ENCODE data around the gene CTCFL. TPM values are rescaled to one million over a fixed set of nuclear protein-coding genes. Genes with fewer than 3 reads are reported as not detected.
"Not testable (repeated sequence)": the region's sequence is repeated elsewhere in the genome, so short reads cannot be mapped to it uniquely, and the experiment has no call there.

CTCFL gene
- total and polyA plus RNA-seq, 4 experiments from 2014 or later: not detected

DNA sequence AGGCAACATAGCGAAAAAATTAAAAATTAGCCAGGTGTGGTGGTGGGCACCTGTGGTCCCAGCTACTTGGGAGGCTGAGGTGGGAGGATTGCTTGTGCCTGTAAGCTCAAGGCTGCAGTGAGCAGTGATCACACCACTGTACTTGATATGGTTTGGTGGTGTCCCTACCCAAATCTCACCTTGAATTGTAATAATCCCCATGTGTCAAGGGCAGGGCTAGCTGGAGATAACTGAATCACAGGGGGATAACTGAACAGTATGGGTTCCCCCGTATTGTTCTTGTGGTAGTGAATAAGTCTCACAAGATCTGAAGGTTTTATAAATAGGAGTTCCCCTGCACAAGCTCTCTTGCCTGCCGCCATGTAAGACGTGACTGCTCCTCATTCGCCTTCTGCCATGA is 52.5 kb downstream of the CTCFL start:
- DNase-seq; H3K27ac Mint-ChIP-seq; intact Hi-C loops (cut with micrococcal nuclease); H3K36me3 ChIP-seq (ENCODE audit: insufficient read depth, low read length); H3K4me3 ChIP-seq (ENCODE audit: low read length in 2 of 2); H3K36me3 Mint-ChIP-seq; H3K9me3 ChIP-seq (ENCODE audit: control insufficient read depth in 1 of 2, low read length in 2 of 2); H3K9me3 Mint-ChIP-seq; H3K4me3 Mint-ChIP-seq; H3K27ac ChIP-seq (ENCODE audit: low read depth, low read length); H3K27me3 ChIP-seq (ENCODE audit: insufficient read depth, low read length); H3K27me3 Mint-ChIP-seq: not testable (repeated sequence)
- CTCF ChIA-PET (ENCODE audit: partially characterized antibody): interaction anchor here (1.2 to 3.0 kb wide), 5 partner anchors 23 to 91 kb away, joined by 4 to 12 read pairs (median 5); no protein-coding TSS in a partner anchor
- H3K4me1 Mint-ChIP-seq: peaks cover 7 to 21% (median 9%) of the 10 kb centered on the region in 4 donors
- POLR2A ChIA-PET (ENCODE audit: partially characterized antibody): interaction anchor here (1.9 kb wide), 2 partner anchors 74 to 80 kb away, joined by 10 to 11 read pairs; no protein-coding TSS in a partner anchor
- H3K4me1 ChIP-seq (ENCODE audit: insufficient read depth, low read length): peaks cover 16% of the 10 kb centered on the region

DNA sequence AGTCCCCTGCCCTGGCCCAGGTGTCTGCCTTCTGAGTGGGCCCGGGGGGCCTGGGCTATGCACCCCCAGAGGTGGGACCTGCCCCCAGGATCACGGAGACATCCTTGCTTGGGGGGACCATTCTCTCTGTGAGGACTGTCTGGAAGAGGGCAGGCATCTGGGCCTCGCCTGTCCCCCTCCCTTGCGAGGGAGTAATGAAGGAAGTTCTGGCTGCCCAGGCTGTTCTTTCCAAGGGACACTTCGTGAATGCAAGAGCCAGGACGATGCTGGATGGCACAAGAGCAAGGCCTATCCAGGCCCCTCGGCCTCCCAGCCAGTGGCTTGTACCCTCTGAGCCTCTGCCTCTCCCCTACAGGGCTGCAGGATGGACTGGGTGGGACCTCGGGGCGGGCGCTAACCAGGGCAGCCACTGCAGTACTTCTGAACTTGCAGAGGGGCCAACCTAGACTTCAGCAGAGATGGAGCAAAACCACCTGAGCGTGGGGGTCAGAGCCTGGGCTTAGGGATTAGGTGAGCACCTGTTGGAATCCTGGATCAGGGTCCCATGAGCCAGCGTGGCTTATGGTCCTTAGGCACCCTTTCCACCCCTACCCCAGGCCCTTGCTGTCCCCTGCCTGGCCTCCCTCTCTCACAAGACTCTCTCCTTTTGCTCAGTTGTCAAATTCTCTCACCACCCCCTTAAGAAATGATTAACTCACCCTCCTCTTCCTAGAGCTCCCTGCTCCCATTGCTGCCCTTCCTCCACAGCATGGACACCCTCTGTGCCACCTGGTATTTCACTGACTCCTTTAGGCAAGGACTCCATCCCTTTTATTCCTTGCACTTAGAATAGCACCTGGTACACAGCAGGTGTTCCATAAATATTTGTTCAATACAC is 53.2 kb downstream of the CTCFL start:
- DNase-seq: no peak
- Mint-ChIP-seq H3K4me3 (no peak overlapping the region), H3K27me3 (peaks cover 0 to 3% of the 10 kb centered on the region in 2 donors), H3K9me3 (no peaks in the 10 kb centered on the region), H3K4me1 (peaks cover 7 to 21% (median 9%) of the 10 kb centered on the region in 4 donors), H3K36me3 (no peaks in the 10 kb centered on the region), H3K27ac (no peak overlapping the region)
- Histone ChIP-seq H3K4me1 (ENCODE audit: insufficient read depth, low read length) (peaks cover 16% of the 10 kb centered on the region), H3K27me3 (ENCODE audit: insufficient read depth, low read length) (no peaks in the 10 kb centered on the region), H3K27ac (ENCODE audit: low read depth, low read length) (no peak overlapping the region), H3K9me3 (ENCODE audit: control insufficient read depth in 1 of 2, low read length in 2 of 2) (no peaks in the 10 kb centered on the region), H3K36me3 (ENCODE audit: insufficient read depth, low read length) (no peaks in the 10 kb centered on the region), H3K4me3 (ENCODE audit: low read length in 2 of 2) (no peak overlapping the region)
- CTCF ChIA-PET (ENCODE audit: partially characterized antibody): interaction anchor here (1.5 to 3.0 kb wide), 2 partner anchors 24 to 82 kb away, joined by 5 to 12 read pairs; no protein-coding TSS in a partner anchor
- intact Hi-C loops (cut with micrococcal nuclease): no loop called here
- POLR2A ChIA-PET (ENCODE audit: partially characterized antibody): no interaction called here

DNA sequence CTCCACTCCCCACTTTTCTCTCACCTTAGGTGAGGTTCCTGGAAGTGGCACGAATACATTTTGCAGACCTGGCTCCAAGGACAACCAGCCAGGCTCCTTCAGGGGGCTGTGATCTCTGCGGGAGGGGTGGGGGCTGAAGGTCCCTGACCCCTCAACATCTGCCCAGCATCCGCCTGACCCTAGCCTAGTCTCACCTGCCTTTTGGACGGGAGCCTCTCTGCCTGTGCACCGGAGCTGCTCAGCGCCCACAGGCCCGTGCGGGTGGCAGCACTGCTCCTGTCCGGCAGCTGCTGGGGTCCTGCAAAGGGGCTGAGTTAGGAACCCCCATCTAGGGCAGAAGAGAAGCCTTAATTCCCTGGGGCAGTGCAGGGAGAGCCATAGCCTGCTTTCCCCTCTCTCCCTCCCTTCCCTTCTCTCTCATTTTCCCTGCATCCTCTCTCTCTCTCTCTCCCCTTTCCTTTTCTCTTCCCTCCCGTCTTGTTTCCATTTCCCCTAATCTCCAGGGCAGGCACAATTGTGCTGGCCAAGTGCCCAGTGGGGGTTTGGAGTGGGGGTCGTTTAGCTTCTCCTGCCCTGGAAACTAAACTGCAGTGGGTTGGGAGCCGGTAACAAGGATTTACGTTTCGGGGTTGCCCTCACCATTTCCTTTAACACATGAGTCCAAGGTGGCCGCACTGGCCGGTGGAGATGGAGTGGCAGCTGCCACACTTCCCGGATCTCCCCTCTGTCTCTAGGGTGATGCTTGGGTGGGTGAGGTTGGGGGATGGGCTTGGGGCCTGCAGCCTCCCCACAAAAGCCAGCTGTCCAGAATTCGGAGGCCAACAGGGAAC is 54.1 kb downstream of the CTCFL start:
- POLR2A ChIA-PET (ENCODE audit: partially characterized antibody): no interaction called here
- CTCF ChIA-PET (ENCODE audit: partially characterized antibody): interaction anchor here (1.2 kb wide), 1 partner anchor 72 kb away, joined by 3 read pairs; no protein-coding TSS in a partner anchor
- Mint-ChIP-seq H3K27ac (no peak overlapping the region), H3K27me3 (peaks cover 0 to 3% of the 10 kb centered on the region in 2 donors), H3K4me3 (no peak overlapping the region), H3K4me1 (peaks cover 4 to 18% (median 8%) of the 10 kb centered on the region in 4 donors), H3K36me3 (no peaks in the 10 kb centered on the region), H3K9me3 (no peaks in the 10 kb centered on the region)
- intact Hi-C loops (cut with micrococcal nuclease): no loop called here
- Histone ChIP-seq H3K27me3 (ENCODE audit: insufficient read depth, low read length) (no peaks in the 10 kb centered on the region), H3K27ac (ENCODE audit: low read depth, low read length) (no peak overlapping the region), H3K4me1 (ENCODE audit: insufficient read depth, low read length) (peaks cover 11% of the 10 kb centered on the region), H3K36me3 (ENCODE audit: insufficient read depth, low read length) (no peaks in the 10 kb centered on the region), H3K4me3 (ENCODE audit: low read length in 2 of 2) (no peak overlapping the region), H3K9me3 (ENCODE audit: control insufficient read depth in 1 of 2, low read length in 2 of 2) (no peaks in the 10 kb centered on the region)
- no peak for DNase-seq

DNA sequence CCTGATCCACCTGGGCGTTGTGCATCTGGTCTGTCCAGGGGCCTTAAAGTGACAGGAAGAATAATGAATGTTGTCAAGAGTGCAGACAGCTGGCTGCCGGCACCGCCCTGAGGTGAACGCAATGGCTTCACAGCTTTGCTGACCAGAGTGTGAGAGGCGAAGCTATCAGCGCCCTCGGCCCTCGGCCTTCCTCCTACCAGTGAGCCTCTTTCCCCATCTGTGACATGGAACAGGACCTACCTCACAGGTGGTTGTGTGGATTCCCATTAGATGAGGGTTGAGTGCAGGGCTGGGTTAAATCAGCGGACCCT is 54.8 kb downstream of the CTCFL start:
- H3K27me3 Mint-ChIP-seq: peaks cover 0 to 4% of the 10 kb centered on the region in 2 donors
- H3K36me3 Mint-ChIP-seq: no peaks in the 10 kb centered on the region
- H3K4me1 Mint-ChIP-seq: peaks cover 4 to 13% (median 8%) of the 10 kb centered on the region in 4 donors
- peaks cover 10% of the 10 kb centered on the region for H3K4me1 ChIP-seq (ENCODE audit: insufficient read depth, low read length)
- H3K27ac Mint-ChIP-seq: peak overlapping the region in 1 of 7 donors; percentile 31
- no peaks in the 10 kb centered on the region for H3K9me3 ChIP-seq (ENCODE audit: control insufficient read depth in 1 of 2, low read length in 2 of 2)
- H3K4me3 ChIP-seq (ENCODE audit: low read length in 2 of 2): no peak overlapping the region
- H3K27me3 ChIP-seq (ENCODE audit: insufficient read depth, low read length): no peaks in the 10 kb centered on the region
- H3K4me3 Mint-ChIP-seq: no peak overlapping the region
- no peaks in the 10 kb centered on the region for H3K36me3 ChIP-seq (ENCODE audit: insufficient read depth, low read length)
- DNase-seq: no peak
- H3K27ac ChIP-seq (ENCODE audit: low read depth, low read length): no peak overlapping the region
- ChIA-PET POLR2A (ENCODE audit: partially characterized antibody) (no interaction called here), CTCF (ENCODE audit: partially characterized antibody) (interaction anchor here (0.8 to 1.2 kb wide), 3 partner anchors 72 to 88 kb away, joined by 3 to 4 read pairs (median 3); no protein-coding TSS in a partner anchor)
- no peaks in the 10 kb centered on the region for H3K9me3 Mint-ChIP-seq
- intact Hi-C loops (cut with micrococcal nuclease): no loop called here

DNA sequence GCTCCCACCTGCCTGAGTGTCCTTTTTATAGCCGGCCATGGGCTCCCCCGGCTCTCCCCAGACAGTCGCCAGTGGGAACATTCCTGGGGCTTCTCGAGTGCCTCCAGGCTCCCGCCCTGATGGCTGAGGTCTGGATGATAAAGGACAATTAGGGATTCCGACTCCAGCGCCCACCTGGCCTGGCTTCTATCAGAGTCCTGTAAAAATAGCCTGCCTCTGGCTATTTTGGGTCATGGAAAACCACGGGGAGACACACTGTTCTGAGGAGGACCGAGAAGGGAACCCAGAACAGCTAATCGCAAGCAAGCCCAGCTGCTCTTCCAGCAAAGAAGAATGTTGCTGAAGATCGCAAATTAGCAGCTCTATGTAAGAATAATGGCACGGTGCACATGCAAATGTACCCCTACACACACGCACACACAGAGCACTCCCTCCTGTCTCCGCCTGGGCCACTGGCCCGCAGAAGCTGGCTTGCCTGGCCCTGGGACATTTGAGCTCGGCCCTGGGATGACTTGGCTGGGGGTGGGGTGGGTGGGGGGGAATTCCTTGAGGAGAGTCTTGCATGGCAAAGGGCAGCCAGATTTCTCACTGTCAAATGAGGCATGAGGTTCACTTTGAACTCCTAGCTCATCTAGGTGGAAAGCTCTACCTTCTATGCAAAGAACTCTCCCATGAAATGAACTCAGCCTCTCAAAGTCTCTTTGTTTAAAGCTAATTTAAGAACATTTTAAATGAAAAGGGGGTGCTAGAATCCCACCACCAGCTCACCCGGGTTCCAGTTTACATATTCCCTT is 55.3 kb downstream of the CTCFL start:
- CTCF ChIA-PET (ENCODE audit: partially characterized antibody): interaction anchor here (0.8 to 1.2 kb wide), 3 partner anchors 71 to 88 kb away, joined by 3 to 4 read pairs (median 3); no protein-coding TSS in a partner anchor

DNA sequence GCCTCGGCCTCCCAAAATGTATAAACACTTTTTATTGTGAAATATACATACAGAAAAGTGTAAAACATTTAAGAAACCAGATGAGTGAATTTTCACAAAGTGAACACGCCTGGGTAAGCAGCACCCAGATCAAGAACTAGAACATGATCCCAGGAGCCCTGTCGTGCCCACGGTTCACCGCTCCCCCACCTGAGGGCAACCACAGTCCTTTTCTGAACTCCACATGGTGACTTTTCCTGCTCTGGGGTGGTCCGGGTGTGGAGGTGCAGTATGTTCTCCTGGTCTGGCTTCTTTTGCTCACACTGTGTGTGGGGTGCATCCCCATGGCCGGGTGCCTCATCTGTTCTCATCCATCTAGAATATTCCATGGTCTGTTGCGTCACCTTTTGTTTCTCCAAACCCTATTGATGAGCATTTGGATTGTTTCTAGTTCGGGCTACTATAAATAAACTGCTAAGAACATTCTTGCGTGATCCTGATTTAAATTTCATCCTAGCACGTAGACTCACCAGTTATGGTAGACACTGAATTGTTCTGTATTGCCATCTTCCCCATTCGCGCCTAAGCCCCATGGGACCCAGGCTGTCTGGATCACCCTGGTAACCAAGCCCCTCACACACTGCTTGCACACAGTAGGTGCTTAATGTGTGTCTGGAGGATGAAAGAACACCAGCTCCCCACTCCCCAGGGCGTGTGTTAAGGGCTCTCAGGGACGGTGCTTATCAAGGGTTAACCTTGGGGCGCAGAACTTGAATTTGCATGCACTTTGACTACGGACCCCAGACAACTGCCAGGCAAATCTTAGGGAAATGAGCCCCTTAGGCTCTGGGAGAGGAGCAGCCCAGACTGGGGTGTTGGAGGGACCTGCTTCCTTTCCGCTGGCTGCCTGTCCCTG is 56.2 kb downstream of the CTCFL start:
- Histone ChIP-seq H3K4me1 (ENCODE audit: insufficient read depth, low read length) (peaks cover 6% of the 10 kb centered on the region), H3K27ac (ENCODE audit: low read depth, low read length) (no peak overlapping the region), H3K4me3 (ENCODE audit: low read length in 2 of 2) (no peak overlapping the region), H3K27me3 (ENCODE audit: insufficient read depth, low read length) (no peaks in the 10 kb centered on the region), H3K36me3 (ENCODE audit: insufficient read depth, low read length) (no peaks in the 10 kb centered on the region), H3K9me3 (ENCODE audit: control insufficient read depth in 1 of 2, low read length in 2 of 2) (no peaks in the 10 kb centered on the region)
- ChIA-PET CTCF (ENCODE audit: partially characterized antibody) (no interaction called here), POLR2A (ENCODE audit: partially characterized antibody) (no interaction called here)
- H3K4me3 Mint-ChIP-seq: no peak overlapping the region
- peaks cover 0 to 3% of the 10 kb centered on the region in 2 donors for H3K27me3 Mint-ChIP-seq
- no peaks in the 10 kb centered on the region for H3K36me3 Mint-ChIP-seq
- H3K9me3 Mint-ChIP-seq: no peaks in the 10 kb centered on the region
- no peak for DNase-seq
- intact Hi-C loops (cut with micrococcal nuclease): no loop called here
- peaks cover 2 to 9% (median 6%) of the 10 kb centered on the region in 4 donors for H3K4me1 Mint-ChIP-seq
- H3K27ac Mint-ChIP-seq: peak overlapping the region in 1 of 7 donors; percentile 32

More for the DNA sequence above, 55.3 kb downstream of the CTCFL start:
- H3K27ac Mint-ChIP-seq: no peak overlapping the region
- Histone ChIP-seq H3K27ac (ENCODE audit: low read depth, low read length) (no peak overlapping the region), H3K4me3 (ENCODE audit: low read length in 2 of 2) (no peak overlapping the region), H3K4me1 (ENCODE audit: insufficient read depth, low read length) (peaks cover 10% of the 10 kb centered on the region), H3K36me3 (ENCODE audit: insufficient read depth, low read length) (no peaks in the 10 kb centered on the region), H3K27me3 (ENCODE audit: insufficient read depth, low read length) (no peaks in the 10 kb centered on the region), H3K9me3 (ENCODE audit: control insufficient read depth in 1 of 2, low read length in 2 of 2) (no peaks in the 10 kb centered on the region)
- peaks cover 4 to 13% (median 8%) of the 10 kb centered on the region in 4 donors for H3K4me1 Mint-ChIP-seq
- no peak for DNase-seq
- POLR2A ChIA-PET (ENCODE audit: partially characterized antibody): no interaction called here
- no peaks in the 10 kb centered on the region for H3K36me3 Mint-ChIP-seq
- peak overlapping the region in 1 of 8 donors; percentile 54 for H3K4me3 Mint-ChIP-seq
- intact Hi-C loops (cut with micrococcal nuclease): no loop called here
- peaks cover 0 to 4% of the 10 kb centered on the region in 2 donors for H3K27me3 Mint-ChIP-seq
- H3K9me3 Mint-ChIP-seq: no peaks in the 10 kb centered on the region

Measured in CD4-positive, alpha-beta memory T cell (primary cell).